ENCODE measurements around the gene COX7A2L. TPM values are rescaled to one million over a fixed set of nuclear protein-coding genes. Genes with fewer than 3 reads are reported as not detected.
A peak's percentile ranks its signal among the peaks of the same experiment; 100 is the strongest.

COX7A2L gene
- polyA plus RNA-seq, 1 of the 3 experiments (the other 2 are of a cell fraction) = 77.6 TPM

GRCh38 chr2:42339191-42339912 lies 21.7 kb downstream of the COX7A2L start:
- POLR2A ChIA-PET = no interaction called here
- H3K27me3 ChIP-seq (ENCODE audit: insufficient read depth) = no peaks in the 10 kb centered on the region
- no peaks in the 10 kb centered on the region for H3K9me3 ChIP-seq
- H3K4me1 ChIP-seq (ENCODE audit: control insufficient read depth in 1 of 2, insufficient read depth in 2 of 2, low read depth in 1 of 2, low read length in 1 of 2) = peaks cover 17 to 19% of the 10 kb centered on the region in 2 experiments; a peak in 3 of 4 replicates
- WGBS (ENCODE audit: low lambda C conversion rate) = 94% methylated on average over 21 of the region's 21 CpGs
- no peak overlapping the region for H2AFZ ChIP-seq (ENCODE audit: low read depth)
- no peaks in the 10 kb centered on the region for H3K9me2 ChIP-seq
- H3K79me2 ChIP-seq (ENCODE audit: insufficient read depth) = peaks cover 50% of the 10 kb centered on the region
- TF ChIP-seq MXI1 (IDR thresholded peaks at IDR 0.05; ENCODE audit: low read depth, low read length) = no peak
- no peak for TF ChIP-seq RCOR1 (IDR thresholded peaks at IDR 0.05; ENCODE audit: low read length)
- TF ChIP-seq CTCF (IDR thresholded peaks at IDR 0.05) = peak; percentile 12; the same call in 1 of the 2 replicates
- no peak overlapping the region for H3K4me3 ChIP-seq (ENCODE audit: low read depth in 2 of 2, low read length in 1 of 2)
- no peak overlapping the region for H3K4me2 ChIP-seq
- no peak overlapping the region for H3K9ac ChIP-seq
- peaks cover 8% of the 10 kb centered on the region for H3F3A ChIP-seq (replicated peaks; ENCODE audit: insufficient read depth)
- peaks cover 30 to 31% of the 10 kb centered on the region in 2 experiments for H3K36me3 ChIP-seq (replicated peaks in 1 of 2; ENCODE audit: control insufficient read depth in 1 of 2, insufficient read depth in 2 of 2, low read length in 1 of 2)
- H3K27ac ChIP-seq (ENCODE audit: low read depth in 2 of 2, low read length in 1 of 2) = no peak overlapping the region; a peak in 1 of 4 replicates
- CTCF ChIA-PET = interaction anchor here (0.6 to 4.5 kb wide), 7 partner anchors 11 to 326 kb away, joined by 3 to 28 read pairs (median 3); no protein-coding TSS in a partner anchor
- H4K20me1 ChIP-seq (ENCODE audit: insufficient read depth) = no peaks in the 10 kb centered on the region
- peak; percentile 46 for DNase-seq

GRCh38 chr2:42338567-42339190 lies 22.3 kb downstream of the COX7A2L start:
- H2AFZ ChIP-seq (ENCODE audit: low read depth) = no peak overlapping the region
- no peak overlapping the region for H3K9ac ChIP-seq
- ChIA-PET POLR2A (no interaction called here), CTCF (interaction anchor here (0.6 to 4.5 kb wide), 8 partner anchors 8 to 326 kb away, joined by 3 to 28 read pairs (median 3); no protein-coding TSS in a partner anchor)
- H3K4me3 ChIP-seq (ENCODE audit: low read depth in 2 of 2, low read length in 1 of 2) = no peak overlapping the region
- H3K9me3 ChIP-seq = no peaks in the 10 kb centered on the region
- H3K36me3 ChIP-seq (replicated peaks in 1 of 2; ENCODE audit: control insufficient read depth in 1 of 2, insufficient read depth in 2 of 2, low read length in 1 of 2) = peaks cover 33% of the 10 kb centered on the region in 2 experiments
- H3K27ac ChIP-seq (ENCODE audit: low read depth in 2 of 2, low read length in 1 of 2) = no peak overlapping the region; a peak in 1 of 4 replicates
- 91% methylated on average over 12 of the region's 13 CpGs for WGBS (ENCODE audit: low lambda C conversion rate)
- DNase-seq = no peak
- no peaks in the 10 kb centered on the region for H4K20me1 ChIP-seq (ENCODE audit: insufficient read depth)
- no peak overlapping the region for H3K4me2 ChIP-seq
- H3K9me2 ChIP-seq = no peaks in the 10 kb centered on the region
- peaks cover 4% of the 10 kb centered on the region for H3F3A ChIP-seq (replicated peaks; ENCODE audit: insufficient read depth)
- no peaks in the 10 kb centered on the region for H3K27me3 ChIP-seq (ENCODE audit: insufficient read depth)
- peaks cover 17 to 19% of the 10 kb centered on the region in 2 experiments; a peak in 3 of 4 replicates for H3K4me1 ChIP-seq (ENCODE audit: control insufficient read depth in 1 of 2, insufficient read depth in 2 of 2, low read depth in 1 of 2, low read length in 1 of 2)
- peaks cover 47% of the 10 kb centered on the region for H3K79me2 ChIP-seq (ENCODE audit: insufficient read depth)
- TF ChIP-seq, protein P1, sequence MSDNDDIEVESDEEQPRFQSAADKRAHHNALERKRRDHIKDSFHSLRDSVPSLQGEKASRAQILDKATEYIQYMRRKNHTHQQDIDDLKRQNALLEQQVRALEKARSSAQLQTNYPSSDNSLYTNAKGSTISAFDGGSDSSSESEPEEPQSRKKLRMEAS (IDR thresholded peaks at IDR 0.05; ENCODE audit: low read depth) = no peak
- TF ChIP-seq CTCF (IDR thresholded peaks at IDR 0.05) = no peak
- no peak for TF ChIP-seq TCF12 (IDR thresholded peaks at IDR 0.05)
- no peak for TF ChIP-seq GATA2 (CRISPR knock-in tag; IDR thresholded peaks at IDR 0.05)
- no peak for TF ChIP-seq POLR2AphosphoS5 (IDR thresholded peaks at IDR 0.05; ENCODE audit: low read depth, low read length)
- TF ChIP-seq PBX3 (IDR thresholded peaks at IDR 0.05) = no peak
